WI38 (cell line): Measurements from ENCODE around the gene KIF5C.

ENCODE experiments used
- H3K4me3 ChIP-seq: 2 replicates; pipeline ENCODE4 v1.5.1; 2011; ENCODE audit warnings: low read depth, mild to moderate bottlenecking, control low read depth, low read length
- TF ChIP-seq, protein P1 (sequence below): IDR thresholded peaks from 2 replicates; pipeline ENCODE4 v1.5.1; 2012; ENCODE audit warnings: low read depth, mild to moderate bottlenecking, control low read depth, low read length

The KIF5C gene

DNA sequence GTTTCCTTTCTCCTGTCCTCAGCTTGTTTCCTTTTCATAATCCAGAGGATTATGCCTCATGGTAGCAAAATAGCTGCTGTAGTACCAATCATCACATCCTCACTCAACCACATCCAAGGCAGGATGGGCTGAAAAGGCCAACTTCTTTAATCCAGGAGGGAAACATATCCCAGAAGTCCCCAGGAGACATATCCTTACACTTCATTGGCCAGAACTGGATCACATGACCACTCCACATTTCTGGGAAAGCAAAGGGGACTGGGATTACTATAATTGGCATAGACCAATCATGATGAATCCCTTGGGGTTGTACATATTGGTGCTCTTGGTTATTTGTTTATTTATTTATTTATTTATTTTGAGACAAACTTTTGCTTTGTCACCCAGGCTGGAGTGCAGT is 109.4 kb downstream of the KIF5C start:
- H3K4me3 ChIP-seq, result no peak overlapping the region
- TF ChIP-seq, protein P1, sequence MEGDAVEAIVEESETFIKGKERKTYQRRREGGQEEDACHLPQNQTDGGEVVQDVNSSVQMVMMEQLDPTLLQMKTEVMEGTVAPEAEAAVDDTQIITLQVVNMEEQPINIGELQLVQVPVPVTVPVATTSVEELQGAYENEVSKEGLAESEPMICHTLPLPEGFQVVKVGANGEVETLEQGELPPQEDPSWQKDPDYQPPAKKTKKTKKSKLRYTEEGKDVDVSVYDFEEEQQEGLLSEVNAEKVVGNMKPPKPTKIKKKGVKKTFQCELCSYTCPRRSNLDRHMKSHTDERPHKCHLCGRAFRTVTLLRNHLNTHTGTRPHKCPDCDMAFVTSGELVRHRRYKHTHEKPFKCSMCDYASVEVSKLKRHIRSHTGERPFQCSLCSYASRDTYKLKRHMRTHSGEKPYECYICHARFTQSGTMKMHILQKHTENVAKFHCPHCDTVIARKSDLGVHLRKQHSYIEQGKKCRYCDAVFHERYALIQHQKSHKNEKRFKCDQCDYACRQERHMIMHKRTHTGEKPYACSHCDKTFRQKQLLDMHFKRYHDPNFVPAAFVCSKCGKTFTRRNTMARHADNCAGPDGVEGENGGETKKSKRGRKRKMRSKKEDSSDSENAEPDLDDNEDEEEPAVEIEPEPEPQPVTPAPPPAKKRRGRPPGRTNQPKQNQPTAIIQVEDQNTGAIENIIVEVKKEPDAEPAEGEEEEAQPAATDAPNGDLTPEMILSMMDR, result no peak

DNA sequence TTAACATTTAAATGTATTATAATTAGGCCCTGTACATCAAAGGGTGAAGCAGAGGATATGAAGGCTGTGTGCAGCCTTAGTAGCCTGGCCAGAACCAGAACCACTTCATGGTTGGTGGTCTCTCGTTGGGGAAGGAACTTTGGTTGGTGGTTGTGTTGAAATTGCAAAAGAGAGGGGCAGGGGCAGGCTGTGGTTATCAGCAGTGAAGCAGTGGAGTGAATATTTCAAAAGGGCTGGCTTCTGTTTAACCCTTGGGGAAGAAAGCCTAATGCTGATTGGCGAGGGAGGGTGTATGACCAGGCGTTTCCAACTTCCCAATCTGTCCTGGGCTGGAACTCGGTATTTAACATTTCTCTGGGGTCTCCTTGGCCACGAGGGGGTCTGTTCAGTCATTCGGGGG is 112.3 kb downstream of the KIF5C start:
- H3K4me3 ChIP-seq, result no peak overlapping the region
- TF ChIP-seq, protein P1, result no peak

DNA sequence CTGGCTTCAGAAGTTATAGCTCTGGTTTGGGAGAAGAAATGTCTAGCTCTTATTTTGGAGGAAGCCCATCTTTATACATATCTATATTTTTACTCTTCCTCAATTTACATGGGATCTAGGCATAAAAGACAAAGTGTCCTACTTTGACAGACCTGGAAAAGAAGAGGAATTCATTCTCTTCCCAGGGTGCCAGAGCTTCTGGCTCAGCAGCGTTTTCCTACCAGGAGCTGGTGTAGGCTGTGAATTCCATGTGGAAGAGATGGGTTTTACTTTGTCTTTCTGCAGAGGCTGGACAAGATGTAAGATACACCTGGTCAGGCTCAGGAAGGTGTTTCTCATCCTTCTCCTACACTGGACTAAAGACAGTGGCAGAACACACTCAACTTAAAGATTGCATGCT is 113.3 kb downstream of the KIF5C start:
- TF ChIP-seq, protein P1, result no peak
- no peak overlapping the region for H3K4me3 ChIP-seq

DNA sequence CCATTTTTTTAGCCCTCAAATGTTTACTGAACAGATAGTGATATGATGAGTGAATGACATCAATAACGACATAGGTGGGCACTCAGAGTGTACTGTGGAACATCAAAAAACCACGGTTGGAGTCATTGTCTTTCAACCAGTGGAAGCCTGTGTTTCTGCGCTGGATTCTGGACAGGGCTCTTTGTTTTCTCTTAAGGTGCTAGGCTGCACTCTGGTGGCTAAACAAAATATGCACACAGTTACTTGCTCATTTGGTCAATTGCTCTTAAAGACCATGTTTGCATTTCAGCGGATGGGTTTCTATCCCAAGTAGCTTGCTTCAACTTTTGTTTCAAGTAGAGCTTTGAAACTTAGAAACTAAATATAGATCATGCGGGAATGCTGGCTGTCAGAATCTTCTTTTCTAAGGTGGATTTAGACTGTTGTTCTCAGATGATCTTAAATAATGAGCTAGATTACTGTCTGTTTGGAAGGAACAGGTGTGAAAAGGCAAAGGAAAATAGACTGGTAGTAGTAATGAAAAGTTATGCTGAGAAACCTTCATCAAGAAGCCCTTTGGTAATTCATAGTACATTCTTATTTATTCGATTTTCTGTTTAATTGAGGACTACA is 115.0 kb downstream of the KIF5C start:
- TF ChIP-seq, protein P1, result peak; percentile 52
- H3K4me3 ChIP-seq, result no peak overlapping the region

DNA sequence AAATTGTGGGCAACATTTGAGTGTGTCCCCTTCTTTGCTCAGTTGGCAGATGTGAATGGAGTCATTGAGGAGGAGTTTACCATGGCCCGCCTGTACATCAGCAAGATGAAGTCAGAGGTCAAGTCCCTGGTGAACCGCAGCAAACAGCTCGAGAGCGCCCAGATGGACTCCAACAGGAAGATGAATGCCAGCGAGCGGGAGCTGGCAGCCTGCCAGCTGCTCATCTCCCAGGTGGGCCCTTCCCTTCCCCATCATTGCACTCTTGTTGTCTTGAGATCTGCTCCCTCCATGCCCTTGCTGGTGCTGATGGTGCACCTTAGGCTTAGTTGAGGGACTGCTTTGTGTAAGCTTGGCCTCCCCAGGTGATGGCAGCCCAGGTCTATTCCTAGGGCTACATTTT is 115.9 kb downstream of the KIF5C start:
- no peak overlapping the region for H3K4me3 ChIP-seq
- TF ChIP-seq, protein P1, result no peak

DNA sequence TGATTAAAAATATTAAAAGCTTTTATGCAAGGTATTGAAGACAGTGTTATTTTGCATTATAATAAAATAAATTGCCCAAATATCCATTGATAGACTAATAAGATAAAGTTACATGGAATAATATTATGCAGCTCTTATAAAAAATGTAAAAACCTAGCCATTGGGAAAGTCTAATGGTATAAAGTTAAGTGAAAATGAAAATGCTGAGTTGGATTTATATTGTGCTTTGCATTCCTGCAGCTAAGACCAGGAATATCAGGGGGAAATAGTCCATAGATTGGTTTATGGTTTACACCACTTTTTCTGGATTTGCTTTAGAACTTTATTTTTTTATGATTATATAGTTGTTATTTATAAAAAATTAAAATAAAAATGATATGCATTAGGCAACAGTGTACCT is 117.4 kb downstream of the KIF5C start:
- no peak overlapping the region for H3K4me3 ChIP-seq
- TF ChIP-seq, protein P1, result no peak

DNA sequence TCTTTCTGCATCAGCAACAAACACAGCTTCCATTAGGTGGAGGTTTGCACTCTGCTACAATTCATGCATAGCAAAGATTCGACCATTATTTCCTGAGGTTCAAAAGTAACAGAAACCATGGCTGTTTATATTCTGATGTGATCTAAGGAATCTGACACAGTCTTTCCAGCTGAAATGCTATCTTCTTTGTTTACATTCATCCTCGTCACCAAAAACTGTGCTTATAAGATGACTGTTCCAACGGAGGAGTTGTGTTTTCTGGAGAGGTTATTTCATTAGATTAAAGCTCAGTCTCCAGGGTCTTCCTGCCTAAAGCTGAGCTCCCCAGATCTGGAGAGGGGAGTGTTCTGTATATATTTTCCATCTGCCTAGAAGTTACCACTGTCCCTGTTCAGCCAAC is 118.3 kb downstream of the KIF5C start:
- H3K4me3 ChIP-seq, result no peak overlapping the region
- TF ChIP-seq, protein P1, result no peak
